Hepatocyte (in vitro differentiated cells): Measurements from ENCODE around the gene SMAP2. TPM values are rescaled to one million over a fixed set of nuclear protein-coding genes. Genes with fewer than 3 reads are reported as not detected.

ENCODE experiments used
- DNase-seq: peaks from one replicate; pipeline ENCODE4 v3.0.0-alpha.2; 2016; ENCODE audit warnings: low spot score
- H2AFZ ChIP-seq: fragments of 200-600 bp; sonication (generic); 2 replicates; pipeline ENCODE4 v1.6.0; 2016; ENCODE audit warnings: antibody characterized with exemption, mild to moderate bottlenecking
- H3K27ac ChIP-seq: fragments of 200-600 bp; sonication (generic); 2 replicates; pipeline ENCODE4 v1.5.1; 2016; ENCODE audit warnings: mild to moderate bottlenecking
- H3K27me3 ChIP-seq: fragments of 200-600 bp; sonication (generic); 2 replicates; pipeline ENCODE4 v1.6.1; 2016
- H3K36me3 ChIP-seq: fragments of 200-600 bp; sonication (generic); replicated peaks from 2 replicates; pipeline ENCODE4 v1.5.1; 2016; ENCODE audit warnings: low read depth; ENCODE audit not compliant: insufficient read depth
- H3K4me1 ChIP-seq: fragments of 200-600 bp; sonication (generic); 2 replicates; pipeline ENCODE4 v1.5.1; 2016; ENCODE audit warnings: mild to moderate bottlenecking, moderate library complexity; ENCODE audit not compliant: insufficient read depth
- H3K4me2 ChIP-seq: fragments of 200-600 bp; sonication (generic); 2 replicates; pipeline ENCODE4 v1.6.0; 2016
- H3K4me3 ChIP-seq: fragments of 200-600 bp; sonication (generic); 2 replicates; pipeline ENCODE4 v1.5.1; 2016; ENCODE audit warnings: mild to moderate bottlenecking
- H3K79me2 ChIP-seq: fragments of 200-600 bp; sonication (generic); 2 replicates; pipeline ENCODE4 v1.6.0; 2017; ENCODE audit warnings: mild to moderate bottlenecking
- H3K9me2 ChIP-seq: fragments of 200-600 bp; sonication (generic); replicated peaks from 2 replicates; pipeline ENCODE4 v1.6.0; 2017; ENCODE audit warnings: mild to moderate bottlenecking; ENCODE audit not compliant: insufficient read depth
- H3K9me3 ChIP-seq: fragments of 200-600 bp; sonication (generic); 2 replicates; pipeline ENCODE4 v1.5.1; 2016; ENCODE audit warnings: low read depth, mild to moderate bottlenecking
- H4K20me1 ChIP-seq: fragments of 200-600 bp; sonication (generic); 2 replicates; pipeline ENCODE4 v1.6.0; 2016; ENCODE audit warnings: mild to moderate bottlenecking; ENCODE audit not compliant: insufficient read depth, poor library complexity, severe bottlenecking
- CTCF ChIP-seq: fragments of 200-600 bp; sonication (generic); IDR thresholded peaks from 2 replicates; pipeline ENCODE4 v1.5.1; 2016; ENCODE audit warnings: antibody characterized with exemption, mild to moderate bottlenecking; ENCODE audit not compliant: poor library complexity
- EZH2 ChIP-seq: fragments of 200-600 bp; sonication (generic); IDR thresholded peaks from 2 replicates; pipeline ENCODE4 v1.6.1; 2016; ENCODE audit warnings: antibody characterized with exemption, mild to moderate bottlenecking, borderline replicate concordance
- EZH2phosphoT487 ChIP-seq: fragments of 200-600 bp; sonication (generic); IDR thresholded peaks from one replicate; pipeline ENCODE4 v1.6.1; 2018; ENCODE audit warnings: antibody characterized with exemption, mild to moderate bottlenecking, low read depth, moderate library complexity; ENCODE audit not compliant: unreplicated experiment, severe bottlenecking
- WGBS: methylation state at CpG from one replicate; pipeline ENCODE4 v1.1.6; 2016; ENCODE audit warnings: low lambda C conversion rate; ENCODE audit errors: missing lambda C conversion rate; 5-methylcytosine and 5-hydroxymethylcytosine counted together
- polyA plus RNA-seq: library from polyadenylated mRNA; unstranded; fragments of >200 nt; fragmentation: Nextera tagmentation; extraction: Ambion mirVana; gene quantifications from 2 replicates; pipeline ENCODE4 v1.2.1, GENCODE V29; 2016
- total RNA-seq: library from RNA; depleted of rRNA; stranded (reverse); fragments of >200 nt; gene quantifications from 2 replicates; pipeline ENCODE4 v1.2.3, GENCODE V29; 2014

The SMAP2 gene
- total and polyA plus RNA-seq, 2 experiments from 2014 or later, result 22.9 to 23.1 TPM

GRCh38 chr1:40432644-40433390 lies 59.3 kb downstream of the SMAP2 start:
- H4K20me1 ChIP-seq, result no peaks in the 10 kb centered on the region
- H3K4me2 ChIP-seq, result no peak overlapping the region
- no peaks in the 10 kb centered on the region for H3K79me2 ChIP-seq
- H3K4me1 ChIP-seq, result no peaks in the 10 kb centered on the region
- H3K4me3 ChIP-seq, result no peak overlapping the region
- no peaks in the 10 kb centered on the region for H3K9me2 ChIP-seq
- TF ChIP-seq CTCF (no peak), EZH2 (no peak), EZH2phosphoT487 (no peak)
- H3K27ac ChIP-seq, result no peak overlapping the region
- no peak overlapping the region for H2AFZ ChIP-seq
- H3K9me3 ChIP-seq, result no peaks in the 10 kb centered on the region
- no peaks in the 10 kb centered on the region for H3K36me3 ChIP-seq
- H3K27me3 ChIP-seq, result no peaks in the 10 kb centered on the region
- DNase-seq, result no peak
- WGBS, result 91% methylated on average over 3 of the region's 3 CpGs

- Histone ChIP-seq H4K20me1 (no peaks in the 10 kb centered on the region), H3K36me3 (no peaks in the 10 kb centered on the region), H3K9me3 (no peaks in the 10 kb centered on the region), H3K4me3 (no peak overlapping the region), H3K79me2 (no peaks in the 10 kb centered on the region), H2AFZ (no peak overlapping the region), H3K4me1 (no peaks in the 10 kb centered on the region), H3K27ac (no peak overlapping the region), H3K4me2 (no peak overlapping the region), H3K9me2 (no peaks in the 10 kb centered on the region), H3K27me3 (no peaks in the 10 kb centered on the region)
- TF ChIP-seq CTCF (no peak), EZH2phosphoT487 (no peak), EZH2 (no peak)
- no peak for DNase-seq
- 92% methylated on average over 5 of the region's 5 CpGs for WGBS
Measured at GRCh38 chr1:40435471-40435870, 61.9 kb downstream of the SMAP2 start.

GRCh38 chr1:40435876-40436275 lies 62.3 kb downstream of the SMAP2 start:
- no peak for DNase-seq
- H3K9me3 ChIP-seq, result no peaks in the 10 kb centered on the region
- H3K9me2 ChIP-seq, result no peaks in the 10 kb centered on the region
- H2AFZ ChIP-seq, result no peak overlapping the region
- H4K20me1 ChIP-seq, result no peaks in the 10 kb centered on the region
- H3K79me2 ChIP-seq, result no peaks in the 10 kb centered on the region
- TF ChIP-seq EZH2 (no peak), EZH2phosphoT487 (no peak), CTCF (no peak)
- H3K4me1 ChIP-seq, result no peaks in the 10 kb centered on the region
- no peak overlapping the region for H3K4me2 ChIP-seq
- no peaks in the 10 kb centered on the region for H3K36me3 ChIP-seq
- no peak overlapping the region for H3K27ac ChIP-seq
- WGBS, result 88% methylated on average over 4 of the region's 4 CpGs
- H3K27me3 ChIP-seq, result no peaks in the 10 kb centered on the region
- H3K4me3 ChIP-seq, result no peak overlapping the region
